CD4-positive, alpha-beta T cell treated with Interleukin-6 for 4 hours (primary cell): ENCODE data around the gene ZNF362.
"Not testable (repeated sequence)": the region's sequence is repeated elsewhere in the genome, so short reads cannot be mapped to it uniquely, and the experiment has no call there.

Experiments used
- DNase-seq: peaks from one replicate; pipeline ENCODE4 v3.0.0-alpha.2; 2020; ENCODE audit warnings: mixed read lengths

The ZNF362 gene

DNA sequence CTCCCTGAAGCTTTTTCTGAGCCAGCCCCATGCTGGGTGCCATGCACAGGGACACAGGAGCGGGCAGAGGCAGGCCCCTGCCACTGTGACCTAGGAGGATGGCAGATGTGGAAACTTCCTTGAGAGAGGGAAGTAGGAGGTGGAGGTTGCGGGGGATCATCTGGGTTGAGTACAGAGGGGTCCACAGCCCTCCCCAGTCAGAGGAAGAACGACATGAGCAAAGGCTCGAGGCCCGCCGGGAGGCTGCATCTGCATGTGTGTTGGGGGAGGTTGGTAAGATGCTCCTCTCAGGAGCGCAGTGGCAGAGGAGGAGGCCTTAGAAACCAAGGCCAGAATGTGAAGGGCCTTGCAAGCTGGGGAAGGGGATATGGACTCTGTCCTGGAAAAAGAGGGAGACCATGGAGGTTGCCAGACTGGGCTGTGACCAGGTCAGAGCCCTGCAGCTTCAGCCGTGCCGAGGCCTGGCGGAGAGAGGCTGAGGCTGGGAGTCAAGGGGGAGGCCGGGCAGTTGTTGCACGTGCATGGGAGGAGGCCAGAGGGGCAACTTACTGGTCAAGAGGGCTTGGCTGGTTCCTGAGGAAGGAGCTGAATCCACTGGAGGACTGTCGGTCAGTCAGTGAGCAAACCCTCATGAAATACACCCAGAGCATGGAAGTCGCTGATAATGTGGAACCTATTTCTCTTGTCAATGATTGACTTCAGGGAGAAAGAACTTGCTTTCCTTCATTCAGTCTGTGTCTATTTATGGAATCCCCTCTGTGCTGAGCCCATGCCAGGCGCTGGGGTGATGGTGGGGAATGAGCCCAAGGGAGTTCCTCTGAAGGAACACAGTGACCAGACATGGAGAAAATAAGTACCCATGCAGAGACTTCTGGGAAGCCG is 32.9 kb downstream of the ZNF362 start:
- DNase-seq = no peak

DNA sequence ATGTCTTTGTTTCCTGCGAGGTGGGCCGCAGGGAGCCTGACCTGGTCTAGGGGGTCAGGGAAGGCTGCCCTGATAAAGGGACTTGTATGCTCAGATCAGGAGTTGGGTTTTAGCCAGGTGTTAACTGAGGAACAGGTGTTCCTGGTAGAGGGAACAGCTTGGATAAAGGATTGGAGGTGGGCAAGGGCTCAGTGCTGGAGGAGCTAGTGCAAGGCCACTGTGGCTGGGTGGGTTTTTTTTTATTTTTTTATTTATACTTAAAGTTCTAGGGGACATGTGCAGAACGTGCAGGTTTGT is 33.5 kb downstream of the ZNF362 start:
- no peak for DNase-seq

DNA sequence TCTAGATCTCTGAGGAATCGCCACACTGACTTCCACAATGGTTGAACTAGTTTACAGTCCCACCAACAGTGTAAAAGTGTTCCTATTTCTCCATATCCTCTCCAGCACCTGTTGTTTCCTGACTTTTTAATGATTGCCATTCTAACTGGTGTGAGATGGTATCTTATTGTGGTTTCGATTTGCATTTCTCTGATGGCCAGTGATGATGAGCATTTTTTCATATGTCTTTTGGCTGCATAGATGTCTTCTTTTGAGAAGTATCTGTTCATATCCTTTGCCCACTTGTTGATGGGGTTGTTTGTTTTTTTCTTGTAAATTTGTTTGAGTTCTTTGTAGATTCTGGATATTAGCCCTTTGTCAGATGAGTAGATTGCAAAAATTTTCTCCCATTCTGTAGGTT is 34.3 kb downstream of the ZNF362 start:
- DNase-seq = not testable (repeated sequence)

DNA sequence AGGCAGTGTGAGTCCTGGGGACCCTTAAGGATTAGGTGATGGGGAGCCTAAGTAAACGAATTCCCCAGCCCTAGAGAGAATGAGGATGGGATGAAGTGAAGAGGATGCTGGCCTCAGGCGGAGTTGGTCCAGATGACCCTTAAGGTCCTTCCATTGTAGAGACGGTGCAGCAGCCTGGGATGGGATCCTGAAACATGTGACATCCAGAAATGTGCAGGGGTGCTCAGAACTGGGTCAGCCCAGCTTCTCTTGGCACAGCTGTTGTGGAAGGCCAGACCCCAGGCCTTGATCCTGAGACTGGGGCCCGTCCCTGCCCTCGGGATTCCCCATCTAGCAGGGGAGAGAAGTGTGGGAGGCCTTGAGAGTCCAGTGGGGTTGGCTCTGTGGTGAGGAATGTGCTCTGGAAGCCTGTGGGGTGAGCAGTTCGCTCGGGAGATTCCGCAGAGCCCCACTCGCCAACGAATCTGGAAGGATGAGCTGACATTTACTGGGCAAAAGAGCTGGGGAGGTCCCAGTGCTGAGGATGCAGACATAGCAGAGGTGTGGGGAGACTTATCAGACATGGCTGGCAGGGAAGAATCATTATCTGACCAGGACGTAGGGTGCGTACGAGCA is 36.5 kb downstream of the ZNF362 start:
- no peak for DNase-seq

- DNase-seq = no peak
Observed at GRCh38 chr1:33294071-33295010, 38.0 kb downstream of the ZNF362 start.

GRCh38 chr1:33295023-33295422 is 38.7 kb downstream of the ZNF362 start:
- DNase-seq = no peak

DNA sequence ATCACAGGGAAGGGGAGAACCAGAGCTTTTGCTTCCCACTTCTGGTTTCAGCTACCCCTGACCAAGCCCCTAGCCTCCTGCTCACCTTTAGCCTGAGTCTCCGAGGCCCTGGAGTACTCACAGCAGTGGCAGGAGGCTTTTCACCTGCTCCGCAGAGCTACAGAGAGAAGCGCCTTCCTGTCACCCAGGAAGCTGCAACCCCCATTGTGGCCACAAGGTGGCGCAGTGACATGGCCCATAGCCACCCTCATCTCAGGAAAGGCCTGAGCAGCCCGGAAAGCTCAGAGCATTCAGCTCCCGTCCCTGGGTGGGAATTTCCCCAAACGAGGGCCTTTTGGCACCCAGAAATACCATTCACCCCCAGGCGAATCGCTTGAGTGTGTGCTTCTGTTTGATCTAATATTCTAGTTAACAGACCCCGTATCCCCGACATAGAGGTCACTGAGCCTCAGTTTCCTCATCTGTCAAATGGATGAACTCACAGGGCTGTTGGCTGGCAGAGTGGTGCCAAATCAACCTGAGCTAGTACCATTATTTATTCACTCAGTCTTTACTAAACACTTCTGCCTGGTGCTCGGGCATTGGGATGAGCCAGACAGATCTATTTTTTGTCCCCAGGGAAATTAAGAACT is 39.3 kb downstream of the ZNF362 start:
- DNase-seq = peak; percentile 89

DNA sequence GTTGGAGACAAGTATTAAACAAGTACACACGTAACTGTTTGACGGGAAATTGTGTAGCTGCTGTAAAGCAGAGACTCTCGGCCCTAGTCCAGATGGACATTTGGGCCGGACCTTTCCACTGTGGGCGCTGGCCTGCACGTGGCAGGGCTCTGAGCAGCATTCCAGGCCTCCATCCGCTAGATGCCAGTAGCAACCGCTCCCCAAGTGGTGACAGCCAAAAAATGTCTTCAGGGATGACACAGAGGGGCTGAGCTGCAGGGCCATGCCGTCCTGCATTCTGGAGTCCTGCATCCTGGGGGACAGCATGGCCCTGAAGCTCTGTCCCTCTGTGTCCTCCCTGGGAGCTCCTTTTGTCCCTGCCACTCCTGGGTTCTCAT is 39.8 kb downstream of the ZNF362 start:
- no peak for DNase-seq

DNA sequence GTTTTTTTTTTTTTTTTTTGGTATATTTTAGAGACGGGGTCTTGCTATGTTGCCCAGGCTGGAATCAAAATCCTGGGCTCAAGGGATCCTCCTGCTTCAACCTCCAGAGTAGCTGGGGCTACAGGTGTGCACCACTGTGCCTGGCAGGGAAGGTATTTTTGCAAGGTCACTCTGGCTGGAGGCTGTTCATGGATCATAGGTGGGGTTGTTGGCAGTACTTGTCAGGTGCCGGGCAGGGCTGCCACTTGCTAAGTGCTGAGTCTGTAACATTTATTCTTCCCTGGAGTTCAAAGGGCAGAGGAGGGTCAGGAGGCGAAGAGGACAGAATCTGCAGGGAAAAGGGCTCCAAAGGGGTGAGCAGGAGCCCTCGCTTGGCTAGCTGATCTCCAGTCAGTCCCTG is 40.5 kb downstream of the ZNF362 start:
- DNase-seq = no peak

DNA sequence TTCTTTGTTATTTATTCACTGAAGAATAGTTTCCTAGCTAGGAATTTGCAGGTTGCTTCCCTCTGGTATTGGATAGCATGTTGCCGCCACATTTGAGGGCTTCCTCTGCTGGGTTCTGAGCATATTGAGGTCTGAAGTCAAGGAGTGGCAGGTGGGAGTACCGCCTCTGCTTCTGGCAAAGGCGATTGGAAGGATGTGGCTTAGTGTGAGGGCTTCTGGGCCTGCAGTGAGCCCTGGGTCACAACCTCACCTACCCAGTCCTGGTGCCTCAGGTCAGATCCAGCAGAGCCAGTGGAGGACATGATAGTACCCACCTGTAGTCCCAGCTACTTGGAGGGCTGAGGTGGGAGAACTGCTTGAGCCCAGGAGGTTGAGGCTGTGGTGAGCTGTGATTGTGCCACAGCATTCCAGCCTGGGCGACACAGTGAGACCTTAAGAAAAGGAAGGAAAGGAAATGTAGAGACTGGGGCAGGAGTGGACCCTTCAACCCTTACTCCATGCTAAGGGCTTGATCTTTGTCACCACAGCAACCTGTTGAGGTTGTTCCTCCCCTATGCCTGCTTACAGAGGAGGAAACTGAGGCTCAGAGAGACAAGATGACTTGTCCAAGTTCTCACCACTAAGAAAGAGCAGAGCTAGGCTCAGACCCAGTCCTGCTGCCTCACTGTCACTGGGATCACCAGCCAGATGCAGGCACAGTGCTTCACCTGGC is 41.8 kb downstream of the ZNF362 start:
- no peak for DNase-seq

GRCh38 chr1:33298623-33299277 is 42.5 kb downstream of the ZNF362 start:
- peak; percentile 61 for DNase-seq

DNA sequence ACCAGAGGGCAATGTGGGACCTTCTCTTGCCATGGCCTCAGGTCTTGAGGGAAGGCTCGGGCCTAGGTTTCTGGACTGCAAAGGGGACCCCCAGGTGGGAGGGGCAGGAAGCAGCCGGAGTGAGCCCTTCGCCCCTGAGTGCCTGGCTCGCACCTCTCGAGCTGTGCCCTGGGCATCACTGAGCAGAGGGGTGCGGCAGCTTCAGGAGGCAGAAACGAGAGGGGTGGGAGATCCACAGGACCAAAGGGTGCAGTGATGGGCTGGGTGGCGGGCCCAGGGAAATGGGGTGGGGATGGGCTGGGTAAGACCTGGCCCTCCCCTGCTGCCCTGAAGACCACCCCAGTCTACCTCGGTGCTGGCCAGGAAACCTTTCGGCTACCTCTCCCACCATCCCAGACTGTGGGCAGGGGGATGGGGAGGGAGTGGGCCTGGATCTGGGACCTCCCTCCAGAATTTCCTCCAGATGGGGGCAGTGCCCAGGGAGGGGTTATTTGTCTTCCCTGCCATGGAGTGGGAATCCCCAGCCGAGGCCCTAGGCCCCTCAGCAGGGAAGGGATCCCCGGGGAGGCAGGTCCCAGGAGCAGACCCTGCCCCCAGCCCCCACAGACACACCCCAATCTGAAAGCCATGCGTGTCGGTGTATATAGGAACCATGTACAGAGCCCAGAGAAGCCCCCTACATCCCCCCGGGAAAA is 43.3 kb downstream of the ZNF362 start:
- no peak for DNase-seq

DNA sequence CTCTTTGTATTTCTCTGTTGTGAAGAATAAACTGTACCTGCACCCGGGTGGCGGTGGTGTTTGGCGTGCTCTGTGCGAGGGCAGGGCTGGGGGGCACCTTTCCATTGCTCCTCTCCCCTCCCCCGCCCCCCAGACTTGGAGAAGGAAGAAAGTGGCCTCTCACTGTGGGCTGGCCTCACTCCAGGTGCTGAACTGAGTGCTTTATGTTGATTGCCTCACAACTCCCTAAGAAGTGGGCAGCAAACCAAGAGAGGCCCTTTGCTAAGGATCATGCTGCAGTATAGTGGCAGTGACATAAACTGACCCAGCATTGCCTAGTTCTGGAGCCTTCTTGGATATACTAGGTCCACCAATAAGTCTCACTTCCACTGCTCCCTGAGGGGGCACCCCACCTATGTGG is 44.4 kb downstream of the ZNF362 start:
- DNase-seq = no peak

DNA sequence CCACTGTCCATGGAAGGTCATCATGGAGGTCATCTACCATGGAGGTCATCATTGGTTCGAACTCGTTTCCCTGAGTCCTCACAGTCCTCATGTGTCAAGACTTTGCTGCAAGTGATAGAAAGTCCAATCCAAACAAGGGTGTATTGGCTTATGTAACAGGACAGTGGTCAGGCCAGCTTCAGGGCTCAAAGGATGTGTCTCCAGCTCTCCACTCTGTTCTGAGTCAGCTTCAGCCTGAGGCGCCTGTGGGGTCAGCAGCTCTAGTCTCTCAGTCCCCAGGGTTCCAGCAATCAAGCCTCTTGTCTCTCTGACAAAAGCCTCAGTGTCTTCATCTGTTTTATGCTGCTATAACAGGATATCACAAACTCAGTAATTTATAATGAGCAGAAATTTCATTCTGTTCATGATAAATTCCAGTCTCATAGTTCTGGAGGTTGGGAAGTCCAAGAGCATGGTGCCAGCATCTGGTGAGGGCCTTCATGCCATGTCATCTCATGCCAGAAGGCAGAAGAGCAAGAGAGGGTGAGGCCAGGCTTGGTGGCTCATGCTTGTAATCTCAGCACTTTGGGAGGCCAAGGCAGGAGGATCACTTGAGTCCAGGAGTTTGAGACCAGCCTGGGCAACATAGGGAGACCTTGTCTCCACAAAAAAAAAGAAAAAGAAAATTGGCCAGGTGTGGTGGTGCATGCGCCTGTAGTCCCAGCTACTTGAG is 45.1 kb downstream of the ZNF362 start:
- no peak for DNase-seq

DNA sequence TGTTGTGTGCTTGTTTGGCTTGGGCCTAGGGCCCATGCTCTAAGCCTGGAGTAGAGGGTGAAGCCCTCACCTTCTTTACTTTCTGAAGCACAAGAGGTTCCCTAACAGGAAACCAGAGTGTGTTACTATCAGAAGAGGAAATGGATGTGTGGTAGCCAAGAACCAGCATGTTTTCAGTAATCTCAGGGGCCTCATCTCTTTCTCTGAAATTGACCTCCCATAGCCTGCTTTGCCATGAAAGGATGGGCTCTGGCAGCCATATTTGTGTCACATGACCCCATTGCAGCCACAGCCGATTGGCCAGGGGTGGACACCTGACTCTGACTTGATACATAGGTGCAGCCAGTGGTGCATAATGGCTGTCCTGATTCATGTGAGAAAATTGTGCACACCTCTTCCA is 46.0 kb downstream of the ZNF362 start:
- no peak for DNase-seq

DNA sequence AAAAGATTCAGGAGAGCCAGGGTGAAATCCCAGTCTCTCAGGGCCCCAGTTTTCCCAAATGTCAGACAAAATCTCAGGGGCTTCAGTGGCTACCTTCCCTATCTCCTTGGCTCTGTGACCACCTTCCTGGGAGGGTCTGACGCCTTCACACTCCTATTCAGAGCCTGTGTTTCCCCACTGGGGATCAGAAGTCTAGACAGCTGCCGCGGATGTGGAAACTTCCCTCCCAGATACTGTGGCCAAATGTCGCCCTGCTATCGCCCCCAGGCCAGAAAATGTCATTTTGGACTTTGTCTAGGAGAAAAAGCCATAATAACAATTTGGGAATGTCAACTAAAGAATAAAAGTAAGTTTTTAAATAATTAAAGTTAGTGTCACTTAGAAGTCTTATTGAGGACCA is 48.7 kb downstream of the ZNF362 start:
- no peak for DNase-seq

- DNase-seq = no peak
Observed at GRCh38 chr1:33305816-33306652, 49.7 kb downstream of the ZNF362 start.

DNA sequence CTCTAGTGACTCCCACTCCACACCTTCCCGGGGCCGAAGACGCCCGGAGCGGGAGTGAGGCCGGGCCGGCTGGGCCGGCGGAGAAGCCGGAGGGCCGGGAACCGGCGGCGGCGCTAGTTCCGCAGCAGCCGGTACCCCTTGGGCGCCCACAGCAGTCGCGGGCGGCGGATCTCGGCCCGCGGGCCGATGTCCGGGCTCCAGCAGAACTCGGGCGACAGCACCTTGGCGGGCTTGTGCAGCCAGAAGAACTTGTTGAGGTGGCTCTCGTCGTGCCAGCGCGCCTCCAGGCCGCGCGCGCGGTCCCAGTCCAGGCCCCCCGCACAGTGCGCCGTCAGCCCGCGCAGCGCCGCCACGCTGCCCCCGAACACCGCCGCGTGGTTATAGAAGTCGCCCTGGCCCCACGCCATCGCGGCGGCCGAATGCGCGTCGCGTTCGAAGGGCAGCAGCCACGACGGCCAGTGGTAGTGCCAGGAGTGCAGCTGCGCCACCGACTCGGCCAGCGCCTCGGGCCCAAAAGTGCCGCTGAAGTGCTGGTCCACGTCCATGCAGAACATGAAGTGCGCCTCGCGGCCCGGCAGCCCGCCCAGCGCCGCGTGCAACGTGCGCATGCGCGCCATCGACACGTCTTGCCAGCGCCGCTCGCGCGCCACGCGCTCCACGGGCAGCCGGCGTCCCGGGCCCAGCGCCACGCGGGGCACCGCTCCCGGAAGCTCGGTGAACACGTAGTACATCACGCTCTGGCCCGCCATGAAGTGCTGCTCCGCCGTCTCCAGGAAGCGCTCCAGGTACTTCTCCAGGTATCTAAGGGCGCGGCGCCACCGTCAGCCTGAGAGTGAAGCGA is 50.6 kb downstream of the ZNF362 start:
- DNase-seq = no peak

DNA sequence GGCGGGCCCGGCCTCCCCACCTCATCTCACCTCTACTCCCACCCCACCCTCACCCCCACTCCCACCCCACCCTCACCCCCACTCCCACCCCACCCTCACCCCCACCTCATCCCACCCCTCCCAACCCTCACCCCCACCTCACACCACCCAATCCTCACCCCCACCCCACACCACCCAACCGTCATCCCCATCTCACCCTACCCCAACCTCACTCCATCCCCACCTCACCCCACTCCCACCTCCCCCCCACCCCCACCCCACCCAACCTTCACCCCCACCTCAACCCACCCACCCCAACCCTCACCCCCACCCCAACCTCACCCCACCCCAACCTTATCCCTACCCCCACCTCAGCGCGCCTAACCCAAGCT is 51.2 kb downstream of the ZNF362 start:
- DNase-seq = no peak
